Body of pancreas (tissue), 4 donors: ENCODE data around the gene AAGAB.

ENCODE experiments used
- CTCF ChIP-seq, 7 experiments: fragments of 450-650 bp in 4 of 7; fragments of 200-600 bp in 3 of 7; sonication (generic) in 3 of 7; IDR thresholded peaks; one replicate each; pipeline ENCODE4 v1.5.1; 2016 to 2019; ENCODE audit warnings: antibody characterized with exemption in 7 of 7
- POLR2A ChIP-seq, 3 donors: fragments of 450-650 bp; IDR thresholded peaks; one replicate each; pipeline ENCODE4 v1.6.1; 2016; ENCODE audit warnings: antibody characterized with exemption in 3 of 3, mild to moderate bottlenecking in 2 of 3

- TF ChIP-seq CTCF (IDR thresholded peaks at IDR 0.05) (no peak), POLR2A (IDR thresholded peaks at IDR 0.05) (no peak)
Measured at GRCh38 chr15:67175643-67176071, 78.8 kb downstream of the AAGAB start.
